ENCODE measurements around the gene EDNRA. TPM values are rescaled to one million over a fixed set of nuclear protein-coding genes. Genes with fewer than 3 reads are reported as not detected.

The EDNRA gene
- total RNA-seq, 1 experiment from 2014 or later = 0.71 TPM

GRCh38 chr4:147594107-147594506, 113.2 kb downstream of the EDNRA start:
- intact Hi-C loops (cut with micrococcal nuclease; ENCODE audit: unreplicated experiment) = loop anchor here (5.0 to 10.0 kb wide), 2 partner anchors 299 to 577 kb away; no protein-coding TSS in a partner anchor
- Mint-ChIP-seq H3K36me3 (ENCODE audit: insufficient read depth, unreplicated experiment) (no peaks in the 10 kb centered on the region), H3K27ac (ENCODE audit: unreplicated experiment) (no peak overlapping the region), H3K4me3 (ENCODE audit: low read depth, unreplicated experiment) (no peak overlapping the region), H3K4me1 (ENCODE audit: low read depth, unreplicated experiment) (peaks cover 22% of the 10 kb centered on the region), H3K27me3 (ENCODE audit: unreplicated experiment) (no peaks in the 10 kb centered on the region), H3K9me3 (ENCODE audit: low read depth, unreplicated experiment) (no peaks in the 10 kb centered on the region)
- CTCF ChIA-PET = interaction anchor here (0.8 to 1.5 kb wide), 2 partner anchors 273 to 575 kb away, joined by 3 read pairs; no protein-coding TSS in a partner anchor
- BruUV-seq (replicated peaks) = no TSS peak
- TF ChIP-seq, protein P1, sequence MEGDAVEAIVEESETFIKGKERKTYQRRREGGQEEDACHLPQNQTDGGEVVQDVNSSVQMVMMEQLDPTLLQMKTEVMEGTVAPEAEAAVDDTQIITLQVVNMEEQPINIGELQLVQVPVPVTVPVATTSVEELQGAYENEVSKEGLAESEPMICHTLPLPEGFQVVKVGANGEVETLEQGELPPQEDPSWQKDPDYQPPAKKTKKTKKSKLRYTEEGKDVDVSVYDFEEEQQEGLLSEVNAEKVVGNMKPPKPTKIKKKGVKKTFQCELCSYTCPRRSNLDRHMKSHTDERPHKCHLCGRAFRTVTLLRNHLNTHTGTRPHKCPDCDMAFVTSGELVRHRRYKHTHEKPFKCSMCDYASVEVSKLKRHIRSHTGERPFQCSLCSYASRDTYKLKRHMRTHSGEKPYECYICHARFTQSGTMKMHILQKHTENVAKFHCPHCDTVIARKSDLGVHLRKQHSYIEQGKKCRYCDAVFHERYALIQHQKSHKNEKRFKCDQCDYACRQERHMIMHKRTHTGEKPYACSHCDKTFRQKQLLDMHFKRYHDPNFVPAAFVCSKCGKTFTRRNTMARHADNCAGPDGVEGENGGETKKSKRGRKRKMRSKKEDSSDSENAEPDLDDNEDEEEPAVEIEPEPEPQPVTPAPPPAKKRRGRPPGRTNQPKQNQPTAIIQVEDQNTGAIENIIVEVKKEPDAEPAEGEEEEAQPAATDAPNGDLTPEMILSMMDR (IDR thresholded peaks at IDR 0.05; ENCODE audit: unreplicated experiment) = no peak
- DNase-seq = no peak

Other genes with a start within 250 kb of the EDNRA start
- 23.3 and 30.1 TPM in 2 replicates for gene TMEM184C, start 136.3 kb downstream of the EDNRA start, total RNA-seq (2022)
- 4.8 and 7.3 TPM in 2 replicates for gene PRMT9, start 203.1 kb downstream of the EDNRA start, total RNA-seq (2022)